HepG2 (cell line): ENCODE data around the gene PMVK. TPM values are rescaled to one million over a fixed set of nuclear protein-coding genes. Genes with fewer than 3 reads are reported as not detected.

ENCODE experiments used
- JUN ChIP-seq: sonication (generic); formaldehyde crosslinking; IDR thresholded peaks from 2 replicates; pipeline ENCODE4 v1.4.0; 2020; ENCODE audit warnings: mild to moderate bottlenecking, missing genetic modification reagents
- JUND ChIP-seq: sonication (generic); formaldehyde crosslinking; IDR thresholded peaks from 2 replicates; pipeline ENCODE4 v1.8.0; 2022; ENCODE audit warnings: mild to moderate bottlenecking, missing genetic modification reagents
- MAF1 ChIP-seq: sonication (generic); formaldehyde crosslinking; IDR thresholded peaks from 2 replicates; pipeline ENCODE4 v1.5.0; 2020; ENCODE audit warnings: missing genetic modification reagents, borderline replicate concordance
- SALL2 ChIP-seq: sonication (generic); formaldehyde crosslinking; IDR thresholded peaks from 2 replicates; pipeline ENCODE4 v1.8.1; 2023; ENCODE audit warnings: mild to moderate bottlenecking, missing genetic modification reagents, inconsistent platforms
- ZIK1 ChIP-seq: sonication (generic); formaldehyde crosslinking; IDR thresholded peaks from 2 replicates; pipeline ENCODE4 v1.5.0; 2020; ENCODE audit warnings: mild to moderate bottlenecking, low read depth, missing genetic modification reagents, borderline replicate concordance
- ZNF432 ChIP-seq: sonication (generic); formaldehyde crosslinking; IDR thresholded peaks from 2 replicates; pipeline ENCODE4 v1.5.0; 2020; ENCODE audit warnings: missing genetic modification reagents, mild to moderate bottlenecking, borderline replicate concordance
- ZNF460 ChIP-seq: sonication (generic); formaldehyde crosslinking; IDR thresholded peaks from 2 replicates; pipeline ENCODE4 v1.5.1; 2020; ENCODE audit warnings: missing genetic modification reagents, mild to moderate bottlenecking, borderline replicate concordance
- ZNF720 ChIP-seq: sonication (generic); formaldehyde crosslinking; IDR thresholded peaks from 2 replicates; pipeline ENCODE4 v1.4.0; 2020; ENCODE audit warnings: missing genetic modification reagents
- polyA plus RNA-seq, 8 experiments: library from polyadenylated mRNA; depleted of rRNA in 3 of 8; stranded (reverse) in 7 of 8; unstranded in 1 of 8; fragments of >200 nt; fragmentation: Illumina TruSeq in 4 of 8; extraction: Trizol in 4 of 8; gene quantifications; 2 replicates each; pipeline versions ENCODE4 v1.2.1 to v1.2.3, GENCODE V29; 2011 to 2016; ENCODE audit warnings: low read depth in 4 of 8, missing spikeins in 1 of 8, mixed read lengths in 1 of 8; ENCODE audit not compliant: insufficient read depth in 1 of 8
- total RNA-seq, 5 experiments: library from RNA; depleted of rRNA; stranded (reverse); fragments of >200 nt; fragmentation: Illumina TruSeq; extraction: Trizol; gene quantifications; 2 replicates each; pipeline ENCODE4 v1.2.3, GENCODE V29; 2016; ENCODE audit warnings: low read depth in 1 of 5
- TF ChIP-seq, protein P1 (sequence below): sonication (generic); formaldehyde crosslinking; IDR thresholded peaks from 2 replicates; pipeline ENCODE4 v1.4.0; 2020; ENCODE audit warnings: missing genetic modification reagents
- TF ChIP-seq, protein P2 (sequence below): sonication (generic); formaldehyde crosslinking; IDR thresholded peaks from 2 replicates; pipeline ENCODE4 v1.4.0; 2020; ENCODE audit warnings: missing genetic modification reagents
- TF ChIP-seq, protein P3 (sequence below): sonication (generic); formaldehyde crosslinking; IDR thresholded peaks from 2 replicates; pipeline ENCODE4 v1.4.0; 2020; ENCODE audit warnings: missing genetic modification reagents
- TF ChIP-seq, protein P4 (sequence below): fragments of 450-650 bp; IDR thresholded peaks from 2 replicates; pipeline ENCODE4 v1.6.1; 2017; ENCODE audit warnings: mild to moderate bottlenecking
- TF ChIP-seq, protein P5 (sequence below): sonication (generic); formaldehyde crosslinking; IDR thresholded peaks from 2 replicates; pipeline ENCODE4 v1.5.0; 2020; ENCODE audit warnings: mild to moderate bottlenecking, missing genetic modification reagents, moderate library complexity
- TF ChIP-seq, protein P6 (sequence below): sonication (generic); formaldehyde crosslinking; IDR thresholded peaks from 2 replicates; pipeline ENCODE4 v1.5.1; 2020; ENCODE audit warnings: missing genetic modification reagents, mild to moderate bottlenecking, borderline replicate concordance

The PMVK gene
- total and polyA plus RNA-seq, 2 of the 13 experiments (the other 11 are each of a cell fraction or from before 2014, with no cell fraction given), result 3.9 to 12.6 TPM

DNA sequence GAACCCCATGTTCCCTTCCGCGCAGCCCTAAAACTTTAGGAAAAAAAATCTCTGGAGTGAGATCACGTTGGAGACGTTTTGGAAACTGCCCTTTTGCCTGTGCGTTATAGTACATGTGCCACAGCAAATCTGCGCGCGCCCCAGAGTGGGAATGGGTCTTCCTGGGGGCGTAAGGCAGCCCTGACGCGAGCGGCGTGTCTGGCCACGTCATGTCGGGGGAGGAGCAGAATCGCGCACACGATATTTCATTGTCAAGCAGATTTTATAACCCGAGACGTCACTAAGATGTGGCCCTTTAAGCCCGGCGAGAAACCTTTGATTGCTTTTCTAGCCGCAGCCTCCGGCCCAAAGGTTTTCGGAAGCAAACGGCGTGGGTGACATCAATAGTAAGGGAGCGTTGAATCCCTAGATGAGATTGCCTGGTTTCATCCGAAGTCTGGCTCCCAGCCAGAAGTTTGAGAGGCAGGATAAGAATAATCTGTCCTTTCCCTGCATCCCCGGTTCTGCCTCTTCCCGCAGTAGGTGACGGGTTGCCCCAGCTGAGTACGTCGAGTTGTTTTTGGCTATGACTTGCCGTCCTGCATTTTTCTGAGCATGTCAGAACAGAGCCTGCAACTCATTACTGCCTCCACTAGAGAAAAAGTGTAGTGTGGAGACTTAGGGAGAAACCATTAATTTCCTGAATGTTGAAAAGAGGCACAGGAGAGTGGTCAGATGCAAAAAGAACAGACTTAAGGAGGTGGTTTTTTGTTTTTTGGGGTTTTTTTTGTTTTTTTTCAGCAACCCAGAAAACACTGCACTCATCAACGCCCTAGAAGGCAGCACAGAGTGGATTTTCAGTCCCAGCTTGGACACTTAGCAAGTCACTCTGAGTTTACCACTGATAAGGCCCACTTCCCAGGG, 817 bp upstream of the PMVK start (continued):
- TF ChIP-seq, protein P1, sequence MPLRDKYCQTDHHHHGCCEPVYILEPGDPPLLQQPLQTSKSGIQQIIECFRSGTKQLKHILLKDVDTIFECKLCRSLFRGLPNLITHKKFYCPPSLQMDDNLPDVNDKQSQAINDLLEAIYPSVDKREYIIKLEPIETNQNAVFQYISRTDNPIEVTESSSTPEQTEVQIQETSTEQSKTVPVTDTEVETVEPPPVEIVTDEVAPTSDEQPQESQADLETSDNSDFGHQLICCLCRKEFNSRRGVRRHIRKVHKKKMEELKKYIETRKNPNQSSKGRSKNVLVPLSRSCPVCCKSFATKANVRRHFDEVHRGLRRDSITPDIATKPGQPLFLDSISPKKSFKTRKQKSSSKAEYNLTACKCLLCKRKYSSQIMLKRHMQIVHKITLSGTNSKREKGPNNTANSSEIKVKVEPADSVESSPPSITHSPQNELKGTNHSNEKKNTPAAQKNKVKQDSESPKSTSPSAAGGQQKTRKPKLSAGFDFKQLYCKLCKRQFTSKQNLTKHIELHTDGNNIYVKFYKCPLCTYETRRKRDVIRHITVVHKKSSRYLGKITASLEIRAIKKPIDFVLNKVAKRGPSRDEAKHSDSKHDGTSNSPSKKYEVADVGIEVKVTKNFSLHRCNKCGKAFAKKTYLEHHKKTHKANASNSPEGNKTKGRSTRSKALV (CRISPR knock-in tag), result 0 out of 2 replicates have a peak, but pooled peaks have one; percentile 45
- TF ChIP-seq, protein P2, sequence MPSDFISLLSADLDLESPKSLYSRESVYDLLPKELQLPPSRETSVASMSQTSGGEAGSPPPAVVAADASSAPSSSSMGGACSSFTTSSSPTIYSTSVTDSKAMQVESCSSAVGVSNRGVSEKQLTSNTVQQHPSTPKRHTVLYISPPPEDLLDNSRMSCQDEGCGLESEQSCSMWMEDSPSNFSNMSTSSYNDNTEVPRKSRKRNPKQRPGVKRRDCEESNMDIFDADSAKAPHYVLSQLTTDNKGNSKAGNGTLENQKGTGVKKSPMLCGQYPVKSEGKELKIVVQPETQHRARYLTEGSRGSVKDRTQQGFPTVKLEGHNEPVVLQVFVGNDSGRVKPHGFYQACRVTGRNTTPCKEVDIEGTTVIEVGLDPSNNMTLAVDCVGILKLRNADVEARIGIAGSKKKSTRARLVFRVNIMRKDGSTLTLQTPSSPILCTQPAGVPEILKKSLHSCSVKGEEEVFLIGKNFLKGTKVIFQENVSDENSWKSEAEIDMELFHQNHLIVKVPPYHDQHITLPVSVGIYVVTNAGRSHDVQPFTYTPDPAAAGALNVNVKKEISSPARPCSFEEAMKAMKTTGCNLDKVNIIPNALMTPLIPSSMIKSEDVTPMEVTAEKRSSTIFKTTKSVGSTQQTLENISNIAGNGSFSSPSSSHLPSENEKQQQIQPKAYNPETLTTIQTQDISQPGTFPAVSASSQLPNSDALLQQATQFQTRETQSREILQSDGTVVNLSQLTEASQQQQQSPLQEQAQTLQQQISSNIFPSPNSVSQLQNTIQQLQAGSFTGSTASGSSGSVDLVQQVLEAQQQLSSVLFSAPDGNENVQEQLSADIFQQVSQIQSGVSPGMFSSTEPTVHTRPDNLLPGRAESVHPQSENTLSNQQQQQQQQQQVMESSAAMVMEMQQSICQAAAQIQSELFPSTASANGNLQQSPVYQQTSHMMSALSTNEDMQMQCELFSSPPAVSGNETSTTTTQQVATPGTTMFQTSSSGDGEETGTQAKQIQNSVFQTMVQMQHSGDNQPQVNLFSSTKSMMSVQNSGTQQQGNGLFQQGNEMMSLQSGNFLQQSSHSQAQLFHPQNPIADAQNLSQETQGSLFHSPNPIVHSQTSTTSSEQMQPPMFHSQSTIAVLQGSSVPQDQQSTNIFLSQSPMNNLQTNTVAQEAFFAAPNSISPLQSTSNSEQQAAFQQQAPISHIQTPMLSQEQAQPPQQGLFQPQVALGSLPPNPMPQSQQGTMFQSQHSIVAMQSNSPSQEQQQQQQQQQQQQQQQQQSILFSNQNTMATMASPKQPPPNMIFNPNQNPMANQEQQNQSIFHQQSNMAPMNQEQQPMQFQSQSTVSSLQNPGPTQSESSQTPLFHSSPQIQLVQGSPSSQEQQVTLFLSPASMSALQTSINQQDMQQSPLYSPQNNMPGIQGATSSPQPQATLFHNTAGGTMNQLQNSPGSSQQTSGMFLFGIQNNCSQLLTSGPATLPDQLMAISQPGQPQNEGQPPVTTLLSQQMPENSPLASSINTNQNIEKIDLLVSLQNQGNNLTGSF, result 0 out of 2 replicates have a peak, but pooled peaks have one; percentile 5
- TF ChIP-seq, protein P3, sequence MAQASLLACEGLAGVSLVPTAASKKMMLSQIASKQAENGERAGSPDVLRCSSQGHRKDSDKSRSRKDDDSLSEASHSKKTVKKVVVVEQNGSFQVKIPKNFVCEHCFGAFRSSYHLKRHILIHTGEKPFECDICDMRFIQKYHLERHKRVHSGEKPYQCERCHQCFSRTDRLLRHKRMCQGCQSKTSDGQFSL (CRISPR knock-in tag), result no peak
- TF ChIP-seq, protein P4, sequence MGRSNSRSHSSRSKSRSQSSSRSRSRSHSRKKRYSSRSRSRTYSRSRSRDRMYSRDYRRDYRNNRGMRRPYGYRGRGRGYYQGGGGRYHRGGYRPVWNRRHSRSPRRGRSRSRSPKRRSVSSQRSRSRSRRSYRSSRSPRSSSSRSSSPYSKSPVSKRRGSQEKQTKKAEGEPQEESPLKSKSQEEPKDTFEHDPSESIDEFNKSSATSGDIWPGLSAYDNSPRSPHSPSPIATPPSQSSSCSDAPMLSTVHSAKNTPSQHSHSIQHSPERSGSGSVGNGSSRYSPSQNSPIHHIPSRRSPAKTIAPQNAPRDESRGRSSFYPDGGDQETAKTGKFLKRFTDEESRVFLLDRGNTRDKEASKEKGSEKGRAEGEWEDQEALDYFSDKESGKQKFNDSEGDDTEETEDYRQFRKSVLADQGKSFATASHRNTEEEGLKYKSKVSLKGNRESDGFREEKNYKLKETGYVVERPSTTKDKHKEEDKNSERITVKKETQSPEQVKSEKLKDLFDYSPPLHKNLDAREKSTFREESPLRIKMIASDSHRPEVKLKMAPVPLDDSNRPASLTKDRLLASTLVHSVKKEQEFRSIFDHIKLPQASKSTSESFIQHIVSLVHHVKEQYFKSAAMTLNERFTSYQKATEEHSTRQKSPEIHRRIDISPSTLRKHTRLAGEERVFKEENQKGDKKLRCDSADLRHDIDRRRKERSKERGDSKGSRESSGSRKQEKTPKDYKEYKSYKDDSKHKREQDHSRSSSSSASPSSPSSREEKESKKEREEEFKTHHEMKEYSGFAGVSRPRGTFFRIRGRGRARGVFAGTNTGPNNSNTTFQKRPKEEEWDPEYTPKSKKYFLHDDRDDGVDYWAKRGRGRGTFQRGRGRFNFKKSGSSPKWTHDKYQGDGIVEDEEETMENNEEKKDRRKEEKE, result no peak
- TF ChIP-seq SALL2 (CRISPR knock-in tag), result no peak; the same call in 1 of the 2 replicates
- no peak for TF ChIP-seq JUN
- TF ChIP-seq, protein P5, sequence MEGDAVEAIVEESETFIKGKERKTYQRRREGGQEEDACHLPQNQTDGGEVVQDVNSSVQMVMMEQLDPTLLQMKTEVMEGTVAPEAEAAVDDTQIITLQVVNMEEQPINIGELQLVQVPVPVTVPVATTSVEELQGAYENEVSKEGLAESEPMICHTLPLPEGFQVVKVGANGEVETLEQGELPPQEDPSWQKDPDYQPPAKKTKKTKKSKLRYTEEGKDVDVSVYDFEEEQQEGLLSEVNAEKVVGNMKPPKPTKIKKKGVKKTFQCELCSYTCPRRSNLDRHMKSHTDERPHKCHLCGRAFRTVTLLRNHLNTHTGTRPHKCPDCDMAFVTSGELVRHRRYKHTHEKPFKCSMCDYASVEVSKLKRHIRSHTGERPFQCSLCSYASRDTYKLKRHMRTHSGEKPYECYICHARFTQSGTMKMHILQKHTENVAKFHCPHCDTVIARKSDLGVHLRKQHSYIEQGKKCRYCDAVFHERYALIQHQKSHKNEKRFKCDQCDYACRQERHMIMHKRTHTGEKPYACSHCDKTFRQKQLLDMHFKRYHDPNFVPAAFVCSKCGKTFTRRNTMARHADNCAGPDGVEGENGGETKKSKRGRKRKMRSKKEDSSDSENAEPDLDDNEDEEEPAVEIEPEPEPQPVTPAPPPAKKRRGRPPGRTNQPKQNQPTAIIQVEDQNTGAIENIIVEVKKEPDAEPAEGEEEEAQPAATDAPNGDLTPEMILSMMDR, result peak; percentile 20; the same call in 1 of the 2 replicates
- no peak for TF ChIP-seq ZIK1 (CRISPR knock-in tag)
- TF ChIP-seq ZNF720 (CRISPR knock-in tag), result no peak
- TF ChIP-seq MAF1 (CRISPR knock-in tag), result no peak
- no peak for TF ChIP-seq ZNF432
- TF ChIP-seq, protein P6, sequence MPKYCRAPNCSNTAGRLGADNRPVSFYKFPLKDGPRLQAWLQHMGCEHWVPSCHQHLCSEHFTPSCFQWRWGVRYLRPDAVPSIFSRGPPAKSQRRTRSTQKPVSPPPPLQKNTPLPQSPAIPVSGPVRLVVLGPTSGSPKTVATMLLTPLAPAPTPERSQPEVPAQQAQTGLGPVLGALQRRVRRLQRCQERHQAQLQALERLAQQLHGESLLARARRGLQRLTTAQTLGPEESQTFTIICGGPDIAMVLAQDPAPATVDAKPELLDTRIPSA, result no peak
- no peak for TF ChIP-seq JUND (CRISPR knock-in tag)
- TF ChIP-seq ZNF460 (CRISPR knock-in tag), result no peak
